Karpas-422 (cell line): ENCODE results near the gene GP2. TPM values are rescaled to one million over a fixed set of nuclear protein-coding genes. Genes with fewer than 3 reads are reported as not detected.

Experiments
- DNase-seq: peaks from one replicate; pipeline ENCODE4 v3.0.0-alpha.2; 2015
- H2AFZ ChIP-seq: fragments of 200-600 bp; sonication (generic); 2 replicates; pipeline ENCODE4 v1.6.1; 2014; ENCODE audit warnings: antibody characterized with exemption, low read length, mixed read lengths
- H3K27ac ChIP-seq: fragments of 200-600 bp; sonication (generic); 2 replicates; pipeline ENCODE4 v1.5.1; 2014; ENCODE audit warnings: mild to moderate bottlenecking, low read length, moderate library complexity
- H3K27me3 ChIP-seq: fragments of 200-600 bp; sonication (generic); 2 replicates; pipeline ENCODE4 v1.6.1; 2014; ENCODE audit warnings: low read length, mixed read lengths
- H3K36me3 ChIP-seq: fragments of 200-600 bp; sonication (generic); 2 replicates; pipeline ENCODE4 v1.6.1; 2014; ENCODE audit warnings: low read length, mixed read lengths; ENCODE audit not compliant: insufficient read depth
- H3K4me1 ChIP-seq: fragments of 200-600 bp; sonication (generic); 2 replicates; pipeline ENCODE4 v1.6.1; 2014; ENCODE audit warnings: mild to moderate bottlenecking, low read length, mixed read lengths
- H3K4me2 ChIP-seq: fragments of 200-600 bp; sonication (generic); 2 replicates; pipeline ENCODE4 v1.6.1; 2014; ENCODE audit warnings: low read length, low read depth, mild to moderate bottlenecking; ENCODE audit not compliant: poor library complexity, severe bottlenecking
- H3K4me3 ChIP-seq: fragments of 200-600 bp; sonication (generic); 2 replicates; pipeline ENCODE4 v1.5.1; 2014; ENCODE audit warnings: mild to moderate bottlenecking, antibody characterized with exemption, low read length, mixed read lengths
- H3K79me2 ChIP-seq: fragments of 200-600 bp; sonication (generic); 2 replicates; pipeline ENCODE4 v1.6.1; 2014; ENCODE audit warnings: mild to moderate bottlenecking, low read length, mixed read lengths
- H3K9ac ChIP-seq: fragments of 200-600 bp; sonication (generic); 2 replicates; pipeline ENCODE4 v1.6.0; 2014; ENCODE audit warnings: low read length
- H3K9me2 ChIP-seq: fragments of 200-600 bp; sonication (generic), shearing (Covaris generic); replicated peaks from 2 replicates; pipeline ENCODE4 v1.6.0; 2014; ENCODE audit warnings: mild to moderate bottlenecking, low read length, moderate library complexity; ENCODE audit not compliant: insufficient read depth
- H3K9me3 ChIP-seq: fragments of 300-700, 200-600 bp; sonication (generic); 2 replicates; pipeline ENCODE4 v1.6.1; 2014; ENCODE audit warnings: low read length, mixed read lengths
- H4K20me1 ChIP-seq: fragments of 200-600 bp; sonication (generic); 2 replicates; pipeline ENCODE4 v1.6.1; 2014; ENCODE audit warnings: mild to moderate bottlenecking, antibody characterized with exemption, low read length, low read depth; ENCODE audit not compliant: insufficient read depth
- total RNA-seq: library from RNA; depleted of rRNA; stranded (reverse); fragments of >200 nt; shearing (Covaris generic); gene quantifications from 2 replicates; pipeline ENCODE4 v1.2.3, GENCODE V29; 2014; ENCODE audit warnings: low replicate concordance

The GP2 gene
- total RNA-seq, 1 experiment from 2014 or later: not detected

GRCh38 chr16:20308266-20308665, 19.0 kb downstream of the GP2 start:
- no peaks in the 10 kb centered on the region for H3K79me2 ChIP-seq

GRCh38 chr16:20307791-20308190, 19.5 kb downstream of the GP2 start:
- Histone ChIP-seq H3K4me1 (no peaks in the 10 kb centered on the region), H3K79me2 (no peaks in the 10 kb centered on the region), H3K4me2 (no peak overlapping the region), H3K9me2 (no peaks in the 10 kb centered on the region), H2AFZ (no peak overlapping the region), H3K9me3 (no peaks in the 10 kb centered on the region), H3K27me3 (no peaks in the 10 kb centered on the region), H4K20me1 (no peaks in the 10 kb centered on the region), H3K27ac (no peak overlapping the region), H3K4me3 (no peak overlapping the region), H3K9ac (no peak overlapping the region), H3K36me3 (no peaks in the 10 kb centered on the region)
- DNase-seq: no peak

More at GRCh38 chr16:20308266-20308665, 19.0 kb downstream of the GP2 start:
- no peak overlapping the region for H3K27ac ChIP-seq
- H3K9me2 ChIP-seq: no peaks in the 10 kb centered on the region
- H3K36me3 ChIP-seq: no peaks in the 10 kb centered on the region
- no peak overlapping the region for H3K4me3 ChIP-seq
- no peak overlapping the region for H2AFZ ChIP-seq
- DNase-seq: no peak
- H4K20me1 ChIP-seq: no peaks in the 10 kb centered on the region
- H3K4me2 ChIP-seq: no peak overlapping the region
- H3K27me3 ChIP-seq: no peaks in the 10 kb centered on the region
- H3K9me3 ChIP-seq: no peaks in the 10 kb centered on the region
- no peak overlapping the region for H3K9ac ChIP-seq
- no peaks in the 10 kb centered on the region for H3K4me1 ChIP-seq

GRCh38 chr16:20307240-20307671, 20.1 kb downstream of the GP2 start:
- H3K4me3 ChIP-seq: no peak overlapping the region
- no peaks in the 10 kb centered on the region for H4K20me1 ChIP-seq
- H3K4me2 ChIP-seq: no peak overlapping the region
- no peak for DNase-seq
- H2AFZ ChIP-seq: no peak overlapping the region
- H3K9me2 ChIP-seq: no peaks in the 10 kb centered on the region
- no peaks in the 10 kb centered on the region for H3K9me3 ChIP-seq
- no peak overlapping the region for H3K27ac ChIP-seq
- H3K4me1 ChIP-seq: no peaks in the 10 kb centered on the region
- H3K27me3 ChIP-seq: no peaks in the 10 kb centered on the region
- no peaks in the 10 kb centered on the region for H3K36me3 ChIP-seq
- H3K79me2 ChIP-seq: no peaks in the 10 kb centered on the region
- no peak overlapping the region for H3K9ac ChIP-seq

GRCh38 chr16:20306401-20306800, 20.9 kb downstream of the GP2 start:
- no peak overlapping the region for H3K27ac ChIP-seq
- no peaks in the 10 kb centered on the region for H3K9me3 ChIP-seq
- no peak overlapping the region for H3K9ac ChIP-seq
- H3K27me3 ChIP-seq: no peaks in the 10 kb centered on the region
- H3K4me3 ChIP-seq: no peak overlapping the region
- DNase-seq: no peak
- H3K4me1 ChIP-seq: no peaks in the 10 kb centered on the region
- H4K20me1 ChIP-seq: no peaks in the 10 kb centered on the region
- H3K36me3 ChIP-seq: no peaks in the 10 kb centered on the region
- H2AFZ ChIP-seq: no peak overlapping the region
- no peaks in the 10 kb centered on the region for H3K9me2 ChIP-seq
- no peaks in the 10 kb centered on the region for H3K79me2 ChIP-seq
- no peak overlapping the region for H3K4me2 ChIP-seq

GRCh38 chr16:20303012-20303411, 24.3 kb downstream of the GP2 start:
- H3K27ac ChIP-seq: no peak overlapping the region
- no peaks in the 10 kb centered on the region for H3K9me2 ChIP-seq
- H3K79me2 ChIP-seq: no peaks in the 10 kb centered on the region
- H4K20me1 ChIP-seq: no peaks in the 10 kb centered on the region
- no peak overlapping the region for H3K9ac ChIP-seq
- H3K27me3 ChIP-seq: no peaks in the 10 kb centered on the region
- H2AFZ ChIP-seq: no peak overlapping the region
- no peak overlapping the region for H3K4me3 ChIP-seq
- H3K4me1 ChIP-seq: no peaks in the 10 kb centered on the region
- H3K9me3 ChIP-seq: no peaks in the 10 kb centered on the region
- H3K4me2 ChIP-seq: no peak overlapping the region
- DNase-seq: no peak
- no peaks in the 10 kb centered on the region for H3K36me3 ChIP-seq

GRCh38 chr16:20302389-20302788, 24.9 kb downstream of the GP2 start:
- Histone ChIP-seq H3K27me3 (no peaks in the 10 kb centered on the region), H3K9me3 (no peaks in the 10 kb centered on the region), H3K9ac (no peak overlapping the region), H3K4me3 (no peak overlapping the region), H3K36me3 (no peaks in the 10 kb centered on the region), H4K20me1 (no peaks in the 10 kb centered on the region), H3K9me2 (no peaks in the 10 kb centered on the region), H3K4me2 (no peak overlapping the region), H3K27ac (no peak overlapping the region), H3K4me1 (no peaks in the 10 kb centered on the region), H3K79me2 (no peaks in the 10 kb centered on the region), H2AFZ (no peak overlapping the region)
- DNase-seq: no peak

- no peak overlapping the region for H3K9ac ChIP-seq
- H3K27me3 ChIP-seq: no peaks in the 10 kb centered on the region
- no peaks in the 10 kb centered on the region for H3K9me2 ChIP-seq
- no peaks in the 10 kb centered on the region for H3K4me1 ChIP-seq
- no peak overlapping the region for H3K27ac ChIP-seq
- H2AFZ ChIP-seq: no peak overlapping the region
- H3K9me3 ChIP-seq: no peaks in the 10 kb centered on the region
- H3K36me3 ChIP-seq: no peaks in the 10 kb centered on the region
- H4K20me1 ChIP-seq: no peaks in the 10 kb centered on the region
- DNase-seq: no peak
- no peaks in the 10 kb centered on the region for H3K79me2 ChIP-seq
- H3K4me3 ChIP-seq: no peak overlapping the region
- H3K4me2 ChIP-seq: no peak overlapping the region
These were observed 25.5 kb downstream of the GP2 start for GRCh38 chr16:20301840-20302239.

GRCh38 chr16:20300312-20301097, 26.8 kb downstream of the GP2 start:
- DNase-seq: peak; percentile 69

More at GRCh38 chr16:20300312-20301097, 26.8 kb downstream of the GP2 start:
- H3K9me2 ChIP-seq: no peaks in the 10 kb centered on the region
- no peak overlapping the region for H2AFZ ChIP-seq
- no peak overlapping the region for H3K4me2 ChIP-seq
- H3K27me3 ChIP-seq: no peaks in the 10 kb centered on the region
- no peaks in the 10 kb centered on the region for H3K36me3 ChIP-seq
- H3K4me1 ChIP-seq: no peaks in the 10 kb centered on the region
- H3K27ac ChIP-seq: no peak overlapping the region
- no peak overlapping the region for H3K9ac ChIP-seq
- no peak overlapping the region for H3K4me3 ChIP-seq
- no peaks in the 10 kb centered on the region for H3K79me2 ChIP-seq
- H3K9me3 ChIP-seq: no peaks in the 10 kb centered on the region
- no peaks in the 10 kb centered on the region for H4K20me1 ChIP-seq
